Panc1 (cell line): ENCODE results near the gene BABAM2. TPM values are rescaled to one million over a fixed set of nuclear protein-coding genes. Genes with fewer than 3 reads are reported as not detected.

Experiments used
- ATAC-seq: fragments of 200-7000 bp; cut with Tn5 transposase; 2 replicates; pipeline ENCODE4 v1.9.1; 2020; ENCODE audit warnings: mild to moderate bottlenecking, moderate library complexity
- BruUV-seq: library from RNA; stranded (reverse); fragments of 400-500 nt; replicated peaks from 2 replicates; lab custom pipeline; 2021; lab: Mats Ljungman, UMichigan
- CTCF ChIA-PET: fragments of 300-600 bp; sonication (Branson Sonifier 250); formaldehyde crosslinking; loops from one replicate; lab custom pipeline; 2022; ENCODE audit warnings: antibody characterized with exemption; lab: Charles Lee
- POLR2A ChIA-PET: fragments of 300-600 bp; sonication (Branson Sonifier 250); formaldehyde crosslinking; loops from one replicate; lab custom pipeline; 2022; ENCODE audit warnings: antibody characterized with exemption; lab: Charles Lee
- DNase-seq: peaks from one replicate; pipeline ENCODE4 v3.0.0-alpha.2; 2010; ENCODE audit warnings: low read depth, low spot score
- H3K27ac ChIP-seq: 2 replicates; pipeline ENCODE4 v1.5.1; 2011; ENCODE audit warnings: mild to moderate bottlenecking, low read length, inconsistent platforms
- H3K27me3 ChIP-seq: fragments of 200-500 bp; sonication (Bioruptor generic); 2 replicates; pipeline ENCODE4 v1.6.0; 2014; ENCODE audit warnings: low read length, inconsistent platforms; ENCODE audit not compliant: control insufficient read depth, insufficient read depth
- H3K36me3 ChIP-seq: fragments of 200-500 bp; sonication (Bioruptor generic); 2 replicates; pipeline ENCODE4 v1.5.1; 2014; ENCODE audit warnings: inconsistent platforms, mild to moderate bottlenecking, low read length, moderate library complexity; ENCODE audit not compliant: control insufficient read depth, insufficient read depth
- H3K4me1 ChIP-seq: 2 replicates; pipeline ENCODE4 v1.5.1; 2011; ENCODE audit warnings: inconsistent platforms, mild to moderate bottlenecking, low read length, moderate library complexity; ENCODE audit not compliant: control insufficient read depth, insufficient read depth
- H3K4me3 ChIP-seq, 2 experiments: 2 replicates each; pipeline ENCODE4 v1.5.1; 2011 to 2012; ENCODE audit warnings: low read depth in 2 of 2, low read length in 2 of 2, mild to moderate bottlenecking in 2 of 2, inconsistent platforms in 1 of 2, moderate library complexity in 1 of 2
- H3K9me3 ChIP-seq: fragments of 200-500 bp; sonication (Bioruptor generic); 2 replicates; pipeline ENCODE4 v1.5.1; 2014; ENCODE audit warnings: low read depth, mild to moderate bottlenecking, inconsistent platforms, low read length, moderate library complexity; ENCODE audit not compliant: control insufficient read depth, insufficient read depth
- CTCF ChIP-seq: fragments of 450-650 bp; IDR thresholded peaks from 2 replicates; pipeline ENCODE4 v1.5.1; 2017; ENCODE audit warnings: mild to moderate bottlenecking
- POLR2AphosphoS5 ChIP-seq: IDR thresholded peaks from 2 replicates; pipeline ENCODE4 v1.6.1; 2012; ENCODE audit warnings: mild to moderate bottlenecking, low read depth, low read length, moderate library complexity
- SIN3A ChIP-seq: IDR thresholded peaks from 2 replicates; pipeline ENCODE4 v1.6.1; 2012; ENCODE audit warnings: low read depth, mild to moderate bottlenecking, low read length, moderate library complexity, borderline replicate concordance; ENCODE audit not compliant: insufficient read depth
- TCF7L2 ChIP-seq: IDR thresholded peaks from 2 replicates; pipeline ENCODE4 v1.6.1; 2011; ENCODE audit warnings: mild to moderate bottlenecking, low read depth, low read length, inconsistent platforms
- in situ Hi-C: cut with HindIII; loops from 2 replicates; pipeline ENCODE4 v1.10.0; 2016; ENCODE audit warnings: low sequenced_read_pairs, low pct_unique_long_range_greater_than_20kb
- intact Hi-C: fragments of 100-400 bp; cut with micrococcal nuclease; formaldehyde crosslinking; loops from one replicate; pipeline ENCODE4 v1.10.0; 2022; ENCODE audit not compliant: unreplicated experiment
- total RNA-seq: library from RNA; stranded (reverse); gene quantifications from one replicate; pipeline ENCODE4 v1.2.1, GENCODE V29; 2021; ENCODE audit not compliant: unreplicated experiment
- TF ChIP-seq, protein P1 (sequence below), 2 experiments: IDR thresholded peaks; 2 replicates each; pipeline ENCODE4 v1.6.1; 2011 to 2012; ENCODE audit warnings: low read depth in 2 of 2, control low read depth in 1 of 2, low read length in 1 of 2, mild to moderate bottlenecking in 1 of 2, moderate library complexity in 1 of 2; ENCODE audit not compliant: insufficient read depth in 1 of 2

Gene BABAM2
- total RNA-seq, 1 experiment from 2014 or later = 31.2 TPM

DNA sequence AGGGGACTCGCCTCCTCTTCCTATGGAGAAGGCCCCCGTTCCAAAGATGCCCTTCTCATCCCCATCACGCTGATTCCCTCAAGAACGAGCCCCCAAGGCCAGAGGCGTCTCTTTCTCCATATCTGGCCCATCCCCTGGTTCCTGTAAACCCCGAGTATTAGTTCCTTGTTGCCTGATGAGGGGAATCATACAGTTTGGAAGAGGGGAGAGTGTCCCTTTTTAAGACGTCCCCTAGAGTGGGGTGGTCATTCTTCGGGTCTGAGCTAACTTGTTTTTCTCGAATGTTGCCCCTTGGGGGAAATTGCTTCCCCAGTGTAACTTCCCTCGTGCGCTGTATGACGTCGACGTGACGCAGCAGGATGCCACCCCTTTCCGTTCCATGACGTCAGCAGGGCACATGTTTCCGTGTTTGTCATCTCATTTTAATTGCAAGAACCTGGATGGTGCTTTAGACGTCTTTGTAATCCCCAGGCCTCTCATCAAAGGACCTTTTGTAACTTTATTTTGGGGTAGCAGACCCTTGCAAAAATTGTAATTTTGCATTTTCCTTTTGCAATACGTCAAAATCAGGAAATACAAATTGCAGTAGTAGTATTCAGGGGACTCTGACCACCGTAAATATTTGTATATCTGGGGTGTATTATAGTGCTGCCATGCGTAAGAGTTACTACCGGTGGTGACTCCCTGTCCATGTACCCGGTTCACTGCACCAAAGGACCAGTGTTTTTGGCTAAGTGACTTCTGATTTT lies 569 bp downstream of the BABAM2 start:
- in situ Hi-C loops = no loop called here
- POLR2A ChIA-PET = no interaction called here
- ATAC-seq (peak; percentile 64), DNase-seq (peak; percentile 69)
- Histone ChIP-seq H3K9me3 (no peaks in the 10 kb centered on the region), H3K36me3 (no peaks in the 10 kb centered on the region; the same call in 1 of the 2 replicates), H3K27ac (peak overlapping the region; percentile 97), H3K27me3 (no peaks in the 10 kb centered on the region), H3K4me3 (peak overlapping the region; percentile 80 to 95), H3K4me1 (peaks cover 20% of the 10 kb centered on the region)
- TF ChIP-seq CTCF = no peak
- no peak for TF ChIP-seq TCF7L2
- no peak for TF ChIP-seq POLR2AphosphoS5
- TF ChIP-seq SIN3A = no peak
- TF ChIP-seq, protein P1, sequence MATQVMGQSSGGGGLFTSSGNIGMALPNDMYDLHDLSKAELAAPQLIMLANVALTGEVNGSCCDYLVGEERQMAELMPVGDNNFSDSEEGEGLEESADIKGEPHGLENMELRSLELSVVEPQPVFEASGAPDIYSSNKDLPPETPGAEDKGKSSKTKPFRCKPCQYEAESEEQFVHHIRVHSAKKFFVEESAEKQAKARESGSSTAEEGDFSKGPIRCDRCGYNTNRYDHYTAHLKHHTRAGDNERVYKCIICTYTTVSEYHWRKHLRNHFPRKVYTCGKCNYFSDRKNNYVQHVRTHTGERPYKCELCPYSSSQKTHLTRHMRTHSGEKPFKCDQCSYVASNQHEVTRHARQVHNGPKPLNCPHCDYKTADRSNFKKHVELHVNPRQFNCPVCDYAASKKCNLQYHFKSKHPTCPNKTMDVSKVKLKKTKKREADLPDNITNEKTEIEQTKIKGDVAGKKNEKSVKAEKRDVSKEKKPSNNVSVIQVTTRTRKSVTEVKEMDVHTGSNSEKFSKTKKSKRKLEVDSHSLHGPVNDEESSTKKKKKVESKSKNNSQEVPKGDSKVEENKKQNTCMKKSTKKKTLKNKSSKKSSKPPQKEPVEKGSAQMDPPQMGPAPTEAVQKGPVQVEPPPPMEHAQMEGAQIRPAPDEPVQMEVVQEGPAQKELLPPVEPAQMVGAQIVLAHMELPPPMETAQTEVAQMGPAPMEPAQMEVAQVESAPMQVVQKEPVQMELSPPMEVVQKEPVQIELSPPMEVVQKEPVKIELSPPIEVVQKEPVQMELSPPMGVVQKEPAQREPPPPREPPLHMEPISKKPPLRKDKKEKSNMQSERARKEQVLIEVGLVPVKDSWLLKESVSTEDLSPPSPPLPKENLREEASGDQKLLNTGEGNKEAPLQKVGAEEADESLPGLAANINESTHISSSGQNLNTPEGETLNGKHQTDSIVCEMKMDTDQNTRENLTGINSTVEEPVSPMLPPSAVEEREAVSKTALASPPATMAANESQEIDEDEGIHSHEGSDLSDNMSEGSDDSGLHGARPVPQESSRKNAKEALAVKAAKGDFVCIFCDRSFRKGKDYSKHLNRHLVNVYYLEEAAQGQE (IDR thresholded peaks at IDR 0.05; ENCODE audit: insufficient read depth in 1 of 2, low read depth in 2 of 2, low read length in 1 of 2) = no peak
- CTCF ChIA-PET = interaction anchor here (0.6 kb wide), 1 partner anchor 64 kb away, joined by 3 read pairs; no protein-coding TSS in a partner anchor
- intact Hi-C loops = loop anchor here (5.0 kb wide), 1 partner anchor 501 kb away; the partner anchor contains the start of gene FOSL2
- TSS peak; percentile 75 for BruUV-seq

DNA sequence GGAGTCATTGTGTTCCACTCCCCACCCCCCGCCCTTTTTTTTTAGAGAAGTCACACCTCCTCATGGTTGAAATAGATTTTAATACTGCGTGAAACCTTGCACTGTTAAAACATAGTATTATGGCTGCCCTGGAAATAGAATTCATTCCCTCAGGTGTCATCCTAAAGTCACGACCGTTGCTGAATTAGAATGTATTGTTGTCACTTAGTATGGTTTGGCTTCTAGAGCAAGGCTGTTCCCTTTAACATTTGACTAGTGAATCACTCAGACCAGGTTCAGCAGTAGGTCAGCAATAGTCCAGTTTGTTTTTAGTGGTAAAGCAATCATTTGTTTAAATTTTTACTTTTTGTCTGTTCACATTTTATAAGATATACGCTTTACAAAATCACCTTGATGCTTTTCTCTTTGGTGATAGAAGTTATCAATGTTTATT lies 1.2 kb downstream of the BABAM2 start:
- Histone ChIP-seq H3K27ac (peak overlapping the region; percentile 97), H3K36me3 (no peaks in the 10 kb centered on the region; the same call in 1 of the 2 replicates), H3K4me3 (peak overlapping the region; percentile 80 to 95), H3K27me3 (no peaks in the 10 kb centered on the region), H3K4me1 (peaks cover 20% of the 10 kb centered on the region), H3K9me3 (no peaks in the 10 kb centered on the region)
- DNase-seq (no peak), ATAC-seq (no peak)
- intact Hi-C loops (loop anchor here (5.0 kb wide), 1 partner anchor 501 kb away; the partner anchor contains the start of gene FOSL2), in situ Hi-C loops (no loop called here)
- CTCF ChIA-PET = no interaction called here
- no TSS peak for BruUV-seq
- POLR2A ChIA-PET = interaction anchor here (0.5 kb wide), 1 partner anchor 71 kb away, joined by 3 read pairs; no protein-coding TSS in a partner anchor
- no peak for TF ChIP-seq SIN3A
- TF ChIP-seq, protein P1 (IDR thresholded peaks at IDR 0.05; ENCODE audit: insufficient read depth in 1 of 2, low read depth in 2 of 2, low read length in 1 of 2) = no peak
- TF ChIP-seq TCF7L2 = no peak
- TF ChIP-seq POLR2AphosphoS5 = no peak
- no peak for TF ChIP-seq CTCF
